Left ventricle myocardium inferior (tissue), 1 donor: ENCODE results near the gene HSD17B8. TPM values are rescaled to one million over a fixed set of nuclear protein-coding genes. Genes with fewer than 3 reads are reported as not detected.

Experiments
- DNase-seq: peaks from one replicate; pipeline ENCODE4 v3.0.0-alpha.2; 2020
- H3K27ac ChIP-seq: fragments of 200-600 bp; replicated peaks from 2 replicates; pipeline ENCODE4 v1.8.0; 2021
- H3K27me3 ChIP-seq: fragments of 200-600 bp; 2 replicates; pipeline ENCODE4 v1.8.0; 2021; ENCODE audit warnings: low read depth
- H3K36me3 ChIP-seq: fragments of 200-600 bp; 2 replicates; pipeline ENCODE4 v1.8.0; 2021
- H3K4me1 ChIP-seq: fragments of 200-600 bp; 2 replicates; pipeline ENCODE4 v1.8.0; 2021
- H3K4me3 ChIP-seq: fragments of 200-600 bp; 2 replicates; pipeline ENCODE4 v1.8.0; 2021; ENCODE audit warnings: mild to moderate bottlenecking, moderate library complexity
- H3K9me3 ChIP-seq: fragments of 200-600 bp; replicated peaks from 2 replicates; pipeline ENCODE4 v1.8.0; 2021
- CTCF ChIP-seq: fragments of 200-600 bp; IDR thresholded peaks from 2 replicates; pipeline ENCODE4 v1.8.0; 2021; ENCODE audit warnings: antibody characterized with exemption, mild to moderate bottlenecking, borderline replicate concordance
- intact Hi-C: fragments of 100-400 bp; cut with micrococcal nuclease; formaldehyde crosslinking; loops from one replicate; pipeline ENCODE4 v1.11.0; 2022
- total RNA-seq: library from RNA; stranded (reverse); fragmentation: NEBNext Ultra II Directional; extraction: Animal tissue kit (Norgen Biotek cat#: 25700); gene quantifications from one replicate; pipeline ENCODE4 v1.2.1, GENCODE V29; 2021
- donor health status: DM: no; HTN: yes; CAD: no; lungs with severe emphysema.

The HSD17B8 gene
- total RNA-seq, 1 donor from 2014 or later: 18.2 TPM

- Histone ChIP-seq H3K4me1 (peaks cover 14% of the 10 kb centered on the region), H3K27me3 (no peaks in the 10 kb centered on the region), H3K36me3 (no peaks in the 10 kb centered on the region), H3K9me3 (no peaks in the 10 kb centered on the region), H3K27ac (no peak overlapping the region), H3K4me3 (no peak overlapping the region)
- no peak for TF ChIP-seq CTCF
- intact Hi-C loops: no loop called here
- no peak for DNase-seq
Observed at GRCh38 chr6:33165581-33166258, 38.7 kb upstream of the HSD17B8 start.

GRCh38 chr6:33166363-33166762 is 38.1 kb upstream of the HSD17B8 start:
- no peak for DNase-seq
- Histone ChIP-seq H3K27me3 (no peaks in the 10 kb centered on the region), H3K4me1 (peaks cover 8% of the 10 kb centered on the region), H3K4me3 (no peak overlapping the region), H3K9me3 (no peaks in the 10 kb centered on the region), H3K36me3 (no peaks in the 10 kb centered on the region), H3K27ac (no peak overlapping the region)
- TF ChIP-seq CTCF: no peak
- intact Hi-C loops: no loop called here

GRCh38 chr6:33166811-33167210 is 37.6 kb upstream of the HSD17B8 start:
- no peak for TF ChIP-seq CTCF
- Histone ChIP-seq H3K4me1 (peaks cover 3% of the 10 kb centered on the region), H3K27ac (no peak overlapping the region), H3K4me3 (no peak overlapping the region), H3K9me3 (no peaks in the 10 kb centered on the region), H3K36me3 (no peaks in the 10 kb centered on the region), H3K27me3 (no peaks in the 10 kb centered on the region)
- intact Hi-C loops: no loop called here
- no peak for DNase-seq

- intact Hi-C loops: no loop called here
- Histone ChIP-seq H3K27ac (no peak overlapping the region), H3K27me3 (no peaks in the 10 kb centered on the region), H3K9me3 (no peaks in the 10 kb centered on the region), H3K4me3 (no peak overlapping the region), H3K4me1 (no peaks in the 10 kb centered on the region), H3K36me3 (no peaks in the 10 kb centered on the region)
- DNase-seq: no peak
- TF ChIP-seq CTCF: no peak
Observed at GRCh38 chr6:33167374-33168283, 36.8 kb upstream of the HSD17B8 start.

- TF ChIP-seq CTCF: no peak
- Histone ChIP-seq H3K9me3 (no peaks in the 10 kb centered on the region), H3K4me1 (no peaks in the 10 kb centered on the region), H3K36me3 (no peaks in the 10 kb centered on the region), H3K27ac (no peak overlapping the region), H3K4me3 (no peak overlapping the region), H3K27me3 (no peaks in the 10 kb centered on the region)
- intact Hi-C loops: no loop called here
- DNase-seq: no peak
Observed at GRCh38 chr6:33168284-33168601, 36.2 kb upstream of the HSD17B8 start.
